Activated naive CD4-positive, alpha-beta T cell treated with anti-CD3 and anti-CD28 coated beads, Interleukin-2, amount 10 ng/mL, durations not matched to agents 7 days and 5 days (primary cell): Measurements from ENCODE around the gene AP3S2.

ENCODE experiments used
- CTCF ChIA-PET: fragments of 350-600 bp; sonication (Branson Sonifier 250); formaldehyde crosslinking; loops from one replicate; lab custom pipeline; 2021; ENCODE audit warnings: antibody characterized with exemption; lab: Charles Lee
- DNase-seq: peaks from one replicate; pipeline ENCODE4 v3.0.0-alpha.2; 2020
- H3K27ac Mint-ChIP-seq: one replicate; pipeline ENCODE4 v1.8.0; 2021; ENCODE audit warnings: mild to moderate bottlenecking, moderate library complexity, mixed read lengths
- H3K27me3 Mint-ChIP-seq: one replicate; pipeline ENCODE4 v1.8.0; 2021; ENCODE audit warnings: mild to moderate bottlenecking, mixed read lengths
- H3K36me3 Mint-ChIP-seq: one replicate; pipeline ENCODE4 v1.8.0; 2021; ENCODE audit warnings: mixed read lengths
- H3K4me1 Mint-ChIP-seq: one replicate; pipeline ENCODE4 v1.8.0; 2021; ENCODE audit warnings: mixed read lengths
- H3K4me3 Mint-ChIP-seq: one replicate; pipeline ENCODE4 v1.8.0; 2021; ENCODE audit warnings: mild to moderate bottlenecking, moderate library complexity, mixed read lengths
- H3K9me3 Mint-ChIP-seq: one replicate; pipeline ENCODE4 v1.8.0; 2021; ENCODE audit warnings: mixed read lengths

The AP3S2 gene

DNA sequence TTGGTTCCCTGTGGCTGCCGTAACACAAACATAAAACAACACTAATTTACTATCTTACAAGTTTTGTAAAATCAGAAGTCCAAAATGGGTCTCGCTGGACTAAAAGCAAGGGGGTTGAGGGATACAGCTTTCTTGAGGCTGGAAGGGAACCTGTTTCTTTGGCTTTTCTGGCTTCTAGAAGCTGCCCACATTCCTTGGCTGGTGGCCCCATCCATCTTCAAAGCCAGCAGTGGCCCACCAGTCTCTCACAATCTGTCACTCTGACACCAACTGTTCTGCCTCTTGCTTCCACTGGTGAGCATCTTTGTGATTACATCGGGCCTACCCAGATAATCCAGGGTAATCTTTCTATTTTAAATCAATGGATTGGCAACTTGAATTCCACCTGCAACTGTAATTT is 78.0 kb downstream of the AP3S2 start:
- Mint-ChIP-seq H3K4me3 (peak overlapping the region; percentile 74), H3K36me3 (no peaks in the 10 kb centered on the region), H3K27me3 (peaks cover 73% of the 10 kb centered on the region), H3K9me3 (peaks cover 2% of the 10 kb centered on the region), H3K27ac (no peak overlapping the region), H3K4me1 (peaks cover 10% of the 10 kb centered on the region)
- no peak for DNase-seq
- CTCF ChIA-PET: interaction anchor here (1.2 kb wide), 1 partner anchor 55 kb away, joined by 4 read pairs; no protein-coding TSS in a partner anchor

DNA sequence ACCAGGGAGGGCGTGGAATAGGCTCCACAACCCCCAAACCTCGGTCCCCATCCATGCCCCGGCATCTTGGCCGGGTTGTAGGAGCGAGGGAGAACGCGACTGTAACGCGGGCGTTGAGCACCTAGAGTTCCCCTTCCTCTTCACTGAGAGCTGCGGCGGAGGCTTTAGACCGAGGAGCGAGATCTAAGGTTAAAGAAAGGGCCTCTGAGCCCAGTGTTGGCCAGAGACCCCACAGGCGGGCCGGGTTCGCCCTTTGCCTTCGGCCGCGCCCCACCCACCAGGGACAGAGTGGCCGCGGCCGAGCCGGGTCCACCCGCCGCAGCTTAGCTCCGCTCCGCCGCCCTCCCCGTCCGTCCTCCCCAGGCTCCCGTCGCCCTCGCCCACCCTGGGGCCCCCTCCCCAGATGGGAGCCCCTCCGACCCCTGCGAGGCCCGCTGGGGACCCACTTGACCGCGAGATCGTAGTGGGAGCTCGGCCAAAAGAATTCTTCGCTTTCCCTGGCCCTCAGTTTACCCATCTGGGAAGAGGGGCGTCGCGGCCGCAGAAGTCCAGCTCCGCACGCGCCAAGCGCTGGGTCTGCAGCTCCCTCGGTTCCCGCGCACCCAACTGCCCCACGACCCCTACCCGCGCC is 79.6 kb downstream of the AP3S2 start:
- Mint-ChIP-seq H3K27ac (no peak overlapping the region), H3K4me3 (peak overlapping the region; percentile 74), H3K4me1 (peaks cover 10% of the 10 kb centered on the region), H3K36me3 (no peaks in the 10 kb centered on the region), H3K27me3 (peaks cover 72% of the 10 kb centered on the region), H3K9me3 (peaks cover 2% of the 10 kb centered on the region)
- no peak for DNase-seq
- CTCF ChIA-PET: no interaction called here

DNA sequence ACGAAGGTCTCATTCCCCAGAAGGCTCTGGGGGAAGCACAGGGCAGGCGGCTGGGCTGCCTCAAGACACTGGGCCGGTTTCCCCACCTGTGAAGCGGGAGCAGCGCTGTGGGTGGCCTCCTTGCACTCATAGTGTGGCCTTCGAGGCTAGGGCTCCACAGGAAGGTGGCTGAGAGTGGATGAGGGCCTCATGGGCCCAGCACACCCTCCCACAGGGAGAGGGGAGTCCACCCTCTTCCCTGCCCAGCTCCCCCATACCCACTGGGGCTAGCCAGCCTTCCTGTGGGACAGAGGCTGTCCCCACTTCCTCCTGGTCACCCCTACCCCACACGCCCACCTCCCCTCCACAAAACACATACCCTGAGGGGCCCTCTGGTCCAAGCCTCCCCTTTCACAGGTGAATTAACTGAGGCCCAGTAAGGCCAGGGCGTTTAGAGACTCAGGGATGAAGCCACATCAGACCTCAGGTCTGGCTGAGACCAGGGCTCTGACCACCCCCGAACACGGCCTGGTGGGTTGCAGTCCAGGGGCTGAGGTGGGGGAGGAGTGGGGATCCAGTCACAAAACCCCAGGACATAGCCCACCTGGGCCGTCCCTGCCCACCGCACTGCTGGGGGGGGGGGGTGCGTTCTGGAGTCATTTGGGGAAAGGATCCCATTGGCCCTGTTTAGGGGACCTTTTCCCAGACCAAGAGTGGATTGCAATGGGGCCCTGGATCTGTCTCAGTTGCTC is 80.2 kb downstream of the AP3S2 start:
- no peak overlapping the region for H3K27ac Mint-ChIP-seq
- DNase-seq: no peak
- H3K4me3 Mint-ChIP-seq: peak overlapping the region; percentile 66
- peaks cover 72% of the 10 kb centered on the region for H3K27me3 Mint-ChIP-seq
- H3K36me3 Mint-ChIP-seq: no peaks in the 10 kb centered on the region
- H3K9me3 Mint-ChIP-seq: peaks cover 2% of the 10 kb centered on the region
- H3K4me1 Mint-ChIP-seq: peaks cover 10% of the 10 kb centered on the region
- CTCF ChIA-PET: no interaction called here

DNA sequence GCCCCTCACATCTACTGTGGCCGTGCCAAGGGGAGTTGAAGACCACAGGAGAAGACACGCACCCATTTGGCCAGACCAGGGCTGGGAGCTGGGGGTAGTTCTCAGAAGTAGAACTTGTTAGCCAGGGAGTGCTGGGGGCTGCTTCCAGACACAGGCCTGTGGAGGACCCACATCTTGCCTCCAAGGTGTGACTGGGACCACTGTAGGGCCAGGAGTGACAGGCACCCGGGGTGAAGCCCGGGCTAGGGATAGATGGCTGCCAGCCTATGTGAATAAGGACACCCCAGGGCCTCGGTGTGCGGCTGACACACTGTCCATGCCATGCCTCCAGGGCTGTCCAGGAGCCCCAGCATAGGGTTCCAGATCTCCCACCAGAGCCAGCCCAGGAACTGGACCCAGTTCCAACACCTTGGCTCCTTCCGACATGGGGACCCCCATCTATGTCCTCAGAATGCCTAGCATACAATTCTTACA is 80.9 kb downstream of the AP3S2 start:
- Mint-ChIP-seq H3K4me3 (no peak overlapping the region), H3K9me3 (peaks cover 2% of the 10 kb centered on the region), H3K4me1 (peaks cover 10% of the 10 kb centered on the region), H3K36me3 (no peaks in the 10 kb centered on the region), H3K27ac (no peak overlapping the region), H3K27me3 (peaks cover 68% of the 10 kb centered on the region)
- CTCF ChIA-PET: no interaction called here
- DNase-seq: no peak

DNA sequence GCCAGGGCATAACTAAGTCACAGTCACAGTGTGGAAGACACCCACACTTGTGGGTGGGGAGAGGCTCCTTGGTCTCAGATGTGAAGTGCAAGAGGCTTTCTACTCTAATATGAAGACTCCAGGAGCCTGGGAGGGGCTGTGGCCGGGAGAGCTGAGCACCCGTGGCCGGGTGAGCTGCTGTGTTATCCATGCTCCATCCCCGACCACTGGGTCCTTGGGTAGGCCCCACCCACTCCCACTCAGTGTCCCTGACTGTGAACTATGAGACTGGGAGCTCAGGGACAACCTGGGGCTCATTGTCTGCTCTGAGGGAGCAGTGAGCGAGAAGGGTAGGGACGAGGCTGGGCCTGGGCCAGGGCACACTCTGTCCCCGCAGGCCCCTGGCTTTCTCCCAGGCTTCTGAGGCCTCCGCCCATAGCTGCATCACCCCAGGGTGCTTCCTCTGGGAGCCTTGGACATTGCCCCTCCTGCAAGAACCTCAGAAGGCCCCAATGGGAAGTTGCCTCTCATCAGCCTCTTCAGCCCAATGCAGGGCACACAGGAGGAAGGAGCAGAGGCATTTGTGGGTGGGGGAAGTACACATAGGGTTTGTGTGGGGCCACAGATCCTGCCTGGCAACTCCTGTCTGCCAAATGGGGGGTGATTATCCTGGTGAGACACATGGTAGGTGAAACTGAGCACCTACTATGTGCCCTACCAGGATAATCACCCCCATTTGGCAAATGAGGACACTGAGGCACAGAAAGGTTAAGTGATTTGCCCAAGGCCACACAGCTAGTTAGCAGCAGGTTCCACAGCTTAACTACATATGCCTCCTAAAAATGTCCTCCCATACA is 81.6 kb downstream of the AP3S2 start:
- Mint-ChIP-seq H3K9me3 (peaks cover 2% of the 10 kb centered on the region), H3K27me3 (peaks cover 61% of the 10 kb centered on the region), H3K36me3 (no peaks in the 10 kb centered on the region), H3K27ac (no peak overlapping the region), H3K4me3 (no peak overlapping the region), H3K4me1 (peaks cover 10% of the 10 kb centered on the region)
- CTCF ChIA-PET: no interaction called here
- no peak for DNase-seq

DNA sequence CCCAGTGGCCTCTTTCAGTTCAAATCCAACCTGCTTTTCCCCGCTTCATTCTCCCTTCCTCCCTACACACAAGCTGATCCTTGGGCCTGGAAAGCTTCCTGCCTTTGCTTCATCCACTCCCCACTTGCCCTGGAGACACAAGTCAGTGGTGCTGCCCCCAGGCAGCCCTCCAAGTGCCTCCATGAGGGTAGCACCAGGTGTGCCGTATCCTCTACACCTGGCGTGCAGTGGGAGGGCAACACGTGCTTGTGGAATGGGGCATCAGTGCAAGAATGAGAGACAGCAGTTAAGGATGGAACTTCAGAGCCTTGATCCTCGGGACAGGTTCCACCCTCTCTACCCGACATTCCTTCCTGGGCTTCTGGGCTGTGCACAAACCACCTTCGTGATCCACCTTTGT is 83.0 kb downstream of the AP3S2 start:
- no peak for DNase-seq
- peaks cover 10% of the 10 kb centered on the region for H3K4me1 Mint-ChIP-seq
- H3K36me3 Mint-ChIP-seq: no peaks in the 10 kb centered on the region
- H3K27me3 Mint-ChIP-seq: peaks cover 47% of the 10 kb centered on the region
- no peak overlapping the region for H3K4me3 Mint-ChIP-seq
- peaks cover under 1% of the 10 kb centered on the region for H3K9me3 Mint-ChIP-seq
- no peak overlapping the region for H3K27ac Mint-ChIP-seq
- CTCF ChIA-PET: no interaction called here

DNA sequence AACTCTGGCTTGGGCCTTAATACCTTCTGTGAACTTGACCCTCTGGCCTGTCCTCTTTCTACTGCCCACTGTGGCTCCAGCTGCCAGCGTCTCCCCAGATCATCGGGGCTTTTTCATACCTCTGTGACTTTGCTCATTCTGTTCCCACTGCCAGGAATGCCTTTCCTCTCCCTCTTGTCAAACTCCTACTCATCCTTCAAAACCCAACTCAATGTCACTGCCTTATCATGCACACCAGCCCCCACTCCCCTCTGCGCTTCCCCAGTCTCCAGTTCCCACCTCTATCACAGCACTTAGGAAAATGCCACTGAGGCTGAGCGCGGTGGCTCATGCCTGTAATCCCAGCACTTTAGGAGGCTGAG is 84.0 kb downstream of the AP3S2 start:
- H3K4me3 Mint-ChIP-seq: no peak overlapping the region
- peaks cover 36% of the 10 kb centered on the region for H3K27me3 Mint-ChIP-seq
- H3K27ac Mint-ChIP-seq: no peak overlapping the region
- H3K36me3 Mint-ChIP-seq: no peaks in the 10 kb centered on the region
- peaks cover 3% of the 10 kb centered on the region for H3K4me1 Mint-ChIP-seq
- no peaks in the 10 kb centered on the region for H3K9me3 Mint-ChIP-seq
- CTCF ChIA-PET: no interaction called here
- DNase-seq: no peak

DNA sequence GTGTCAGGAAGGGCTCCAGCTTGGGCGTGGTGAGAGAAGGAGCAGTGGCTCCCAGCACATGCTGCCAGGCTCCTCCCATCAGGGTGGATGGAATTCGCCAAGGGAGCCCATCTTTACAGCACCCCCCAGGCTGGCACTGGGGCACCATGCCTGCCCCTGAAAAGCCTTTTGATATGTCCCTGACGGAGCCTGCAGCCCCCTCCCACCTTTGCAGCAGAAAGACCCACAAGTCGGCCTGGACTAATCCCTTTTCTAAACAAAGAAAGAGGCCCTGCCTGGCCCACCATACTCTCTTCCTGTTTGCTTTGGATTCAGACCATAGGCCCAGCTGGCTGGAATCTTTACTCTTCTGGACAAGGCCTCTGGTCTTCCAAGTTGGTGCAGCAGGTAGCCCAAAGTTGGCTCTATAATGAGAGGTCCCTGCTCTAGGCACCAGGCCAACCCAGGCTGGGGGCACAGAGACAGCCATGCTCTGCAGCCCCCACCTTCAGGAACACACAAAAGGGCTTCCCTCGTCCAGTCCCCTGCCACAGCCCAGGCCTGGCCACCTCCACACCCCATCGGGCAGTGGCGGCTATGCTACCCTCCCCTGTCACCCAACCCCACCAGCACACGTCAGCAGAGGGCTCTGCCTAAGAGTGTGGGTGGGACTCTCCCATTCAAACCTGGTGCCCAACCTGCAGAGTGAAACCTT is 84.6 kb downstream of the AP3S2 start:
- CTCF ChIA-PET: no interaction called here
- peaks cover 3% of the 10 kb centered on the region for H3K4me1 Mint-ChIP-seq
- peaks cover 31% of the 10 kb centered on the region for H3K27me3 Mint-ChIP-seq
- H3K36me3 Mint-ChIP-seq: no peaks in the 10 kb centered on the region
- no peak overlapping the region for H3K27ac Mint-ChIP-seq
- no peaks in the 10 kb centered on the region for H3K9me3 Mint-ChIP-seq
- no peak overlapping the region for H3K4me3 Mint-ChIP-seq
- no peak for DNase-seq

DNA sequence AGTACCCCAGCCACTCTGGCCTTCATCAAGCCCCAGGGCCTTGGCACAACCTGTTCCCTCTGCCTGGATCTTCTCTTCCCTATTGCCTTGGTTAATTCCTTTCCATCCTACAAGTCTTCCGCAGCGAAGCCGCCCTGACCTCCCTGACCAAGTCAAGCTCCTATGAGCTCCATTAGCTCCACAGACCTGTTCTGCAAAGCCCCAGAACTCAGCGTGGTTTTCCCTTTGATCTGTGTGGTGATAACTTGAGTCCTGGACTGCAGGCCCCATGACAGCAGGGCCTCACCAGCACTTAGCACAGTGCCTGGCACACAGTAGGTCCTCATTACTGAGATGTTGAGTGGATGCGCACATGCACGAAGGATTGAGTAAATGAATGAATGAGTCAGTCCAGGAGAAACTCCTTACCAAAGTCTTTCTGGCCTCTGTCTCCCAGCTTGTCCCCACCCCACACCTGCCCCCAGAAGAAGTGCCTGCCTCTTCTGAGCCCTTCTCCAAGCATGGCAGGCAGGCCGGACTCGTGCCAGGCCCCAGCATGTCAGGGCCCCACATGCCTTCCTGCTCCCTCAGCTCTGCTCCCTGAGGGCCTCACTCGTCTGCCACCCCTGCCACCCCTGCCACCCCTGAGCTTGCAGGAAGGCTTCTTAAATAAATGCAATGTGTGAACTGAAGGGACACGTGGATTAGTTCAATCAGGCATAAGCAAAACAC is 85.5 kb downstream of the AP3S2 start:
- no peak overlapping the region for H3K4me3 Mint-ChIP-seq
- no peak for DNase-seq
- H3K36me3 Mint-ChIP-seq: no peaks in the 10 kb centered on the region
- H3K27me3 Mint-ChIP-seq: peaks cover 22% of the 10 kb centered on the region
- no peak overlapping the region for H3K27ac Mint-ChIP-seq
- CTCF ChIA-PET: no interaction called here
- H3K4me1 Mint-ChIP-seq: no peaks in the 10 kb centered on the region
- no peaks in the 10 kb centered on the region for H3K9me3 Mint-ChIP-seq

DNA sequence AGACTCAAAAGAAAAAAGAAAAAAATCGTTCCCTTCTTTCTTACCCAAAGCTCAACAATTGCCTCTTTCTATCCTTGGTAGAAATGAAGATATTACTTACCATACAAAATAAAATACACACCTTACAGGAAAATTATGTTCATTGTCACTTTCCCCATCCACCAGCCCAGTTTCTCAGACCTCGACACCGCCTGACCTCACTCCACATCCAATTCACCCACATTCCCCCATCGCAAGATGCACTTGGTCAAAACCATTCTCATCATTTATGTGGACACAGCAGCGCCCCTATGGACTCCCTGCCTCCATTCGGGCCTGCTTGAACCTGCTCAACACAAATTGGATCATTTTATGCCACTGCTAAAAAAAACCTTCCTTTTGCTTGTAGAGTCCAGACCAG is 86.1 kb downstream of the AP3S2 start:
- H3K36me3 Mint-ChIP-seq: no peaks in the 10 kb centered on the region
- no peak for DNase-seq
- CTCF ChIA-PET: no interaction called here
- H3K9me3 Mint-ChIP-seq: no peaks in the 10 kb centered on the region
- no peaks in the 10 kb centered on the region for H3K4me1 Mint-ChIP-seq
- no peak overlapping the region for H3K4me3 Mint-ChIP-seq
- peaks cover 16% of the 10 kb centered on the region for H3K27me3 Mint-ChIP-seq
- H3K27ac Mint-ChIP-seq: no peak overlapping the region

DNA sequence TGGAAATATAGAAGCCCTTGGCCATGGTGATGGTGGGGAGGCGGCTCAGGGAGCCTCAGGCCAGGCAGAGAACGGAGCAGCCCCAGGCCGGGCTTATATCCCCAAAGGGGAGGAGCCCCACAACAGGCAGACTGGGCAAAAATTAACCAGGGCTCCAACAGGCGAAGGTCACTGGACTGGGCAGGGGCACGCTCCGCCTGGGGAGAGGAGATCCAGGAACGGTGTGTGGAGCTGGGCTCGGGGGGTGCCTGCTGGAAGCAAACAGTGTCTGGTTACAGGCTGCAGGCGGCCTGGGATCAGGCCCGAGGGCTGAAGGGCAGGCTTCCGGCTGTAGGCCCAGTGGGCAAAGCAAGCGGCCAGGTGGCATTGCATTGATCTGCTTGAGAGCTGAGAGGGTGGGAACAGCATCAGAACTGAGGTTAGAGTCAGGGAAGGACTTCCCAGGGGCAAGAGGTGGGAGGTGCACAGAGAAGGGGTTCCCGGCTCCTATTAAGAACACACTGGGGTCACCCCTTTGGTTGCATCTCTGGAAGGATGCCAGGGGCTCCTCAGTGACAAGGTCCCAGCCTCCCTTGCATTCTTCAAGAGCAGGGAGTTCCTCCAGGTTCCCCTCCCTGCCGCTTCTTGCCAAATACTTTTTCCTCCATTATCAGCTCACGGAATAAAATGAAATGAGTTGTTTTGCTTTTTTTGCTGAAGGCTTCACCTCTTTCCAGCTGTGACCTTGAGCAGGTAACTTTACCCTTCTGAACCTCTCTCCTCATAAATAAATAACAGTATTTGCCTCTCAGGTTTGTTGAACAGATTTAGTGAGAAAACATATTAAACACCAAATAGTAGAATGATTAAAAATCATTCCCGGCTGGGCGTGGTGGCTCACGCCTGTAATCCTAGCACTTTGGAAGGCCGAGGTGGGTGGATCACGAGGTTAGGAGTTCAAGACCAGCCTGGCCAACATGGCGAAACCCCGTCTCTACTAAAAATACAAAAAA is 86.9 kb downstream of the AP3S2 start:
- H3K36me3 Mint-ChIP-seq: no peaks in the 10 kb centered on the region
- CTCF ChIA-PET: no interaction called here
- no peak overlapping the region for H3K27ac Mint-ChIP-seq
- H3K4me3 Mint-ChIP-seq: no peak overlapping the region
- peak; percentile 3 for DNase-seq
- peaks cover 12% of the 10 kb centered on the region for H3K27me3 Mint-ChIP-seq
- no peaks in the 10 kb centered on the region for H3K4me1 Mint-ChIP-seq
- no peaks in the 10 kb centered on the region for H3K9me3 Mint-ChIP-seq

DNA sequence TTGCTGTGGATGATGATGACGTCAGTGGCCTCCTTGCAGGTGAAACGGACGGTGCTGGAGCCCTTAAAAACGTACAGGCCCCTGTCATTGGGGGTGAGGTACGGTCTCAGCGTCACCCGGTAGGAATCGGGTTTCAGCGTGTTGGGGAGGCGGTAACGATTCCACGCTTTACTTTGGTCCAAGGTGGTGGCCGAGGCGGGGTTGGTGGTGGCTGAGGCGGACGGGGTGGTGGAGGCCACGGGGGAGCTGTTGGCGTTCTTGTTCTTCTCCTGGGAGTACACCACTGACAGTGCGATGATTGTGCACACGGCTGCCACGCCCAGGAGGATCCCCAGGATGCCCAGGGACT is 87.6 kb downstream of the AP3S2 start:
- H3K27ac Mint-ChIP-seq: no peak overlapping the region
- H3K27me3 Mint-ChIP-seq: peaks cover 9% of the 10 kb centered on the region
- H3K4me3 Mint-ChIP-seq: no peak overlapping the region
- H3K4me1 Mint-ChIP-seq: no peaks in the 10 kb centered on the region
- peak; percentile 13 for DNase-seq
- CTCF ChIA-PET: no interaction called here
- H3K9me3 Mint-ChIP-seq: no peaks in the 10 kb centered on the region
- no peaks in the 10 kb centered on the region for H3K36me3 Mint-ChIP-seq
